IMR-90 (cell line): ENCODE measurements around the gene ASAP2. TPM values are rescaled to one million over a fixed set of nuclear protein-coding genes. Genes with fewer than 3 reads are reported as not detected.

ENCODE experiments used
- ATAC-seq: fragments of 200-7000 bp; cut with Tn5 transposase; 2 replicates; pipeline ENCODE4 v1.9.1; 2020; ENCODE audit warnings: low read depth, mild to moderate bottlenecking, moderate library complexity
- BruUV-seq: library from RNA; stranded (reverse); fragments of 400-500 nt; replicated peaks from 2 replicates; lab custom pipeline; 2021; lab: Mats Ljungman, UMichigan
- CTCF ChIA-PET: fragments of 300-600 bp; formaldehyde crosslinking; extraction: SDS; loops from one replicate; lab custom pipeline; 2021; ENCODE audit warnings: antibody characterized with exemption; lab: Yijun Ruan, JAX
- POLR2A ChIA-PET: fragments of 300-600 bp; sonication (Branson Sonifier 250); formaldehyde crosslinking; loops from one replicate; lab custom pipeline; 2022; ENCODE audit warnings: antibody characterized with exemption; ENCODE audit not compliant: unreplicated experiment; lab: Charles Lee
- DNase-seq: peaks from one replicate; pipeline ENCODE4 v3.0.0; 2013
- H2AFZ ChIP-seq: replicated peaks from 2 replicates; pipeline ENCODE3; 2013; ENCODE audit warnings: low read length, mild to moderate bottlenecking; ENCODE audit not compliant: poor library complexity
- H2AK5ac ChIP-seq: 2 replicates; pipeline ENCODE4 v1.6.1; 2013; ENCODE audit warnings: low read depth, low read length, inconsistent platforms
- H2AK9ac ChIP-seq: replicated peaks from 2 replicates; pipeline ENCODE3; 2013; ENCODE audit warnings: mild to moderate bottlenecking, low read depth, low read length, moderate library complexity; ENCODE audit not compliant: poor library complexity
- H2BK120ac ChIP-seq: 2 replicates; pipeline ENCODE4 v1.6.1; 2013; ENCODE audit warnings: low read depth, low read length, inconsistent platforms
- H2BK15ac ChIP-seq: 3 replicates; pipeline ENCODE4 v1.6.1; 2013; ENCODE audit warnings: low read depth, low read length, inconsistent platforms
- H2BK20ac ChIP-seq: 2 replicates; pipeline ENCODE4 v1.6.1; 2013; ENCODE audit warnings: low read depth, mild to moderate bottlenecking, inconsistent platforms, low read length, moderate library complexity
- H2BK5ac ChIP-seq: 2 replicates; pipeline ENCODE4 v1.6.1; 2013; ENCODE audit warnings: mild to moderate bottlenecking, low read depth, low read length, inconsistent platforms; ENCODE audit not compliant: poor library complexity, severe bottlenecking
- H3K14ac ChIP-seq: replicated peaks from 2 replicates; pipeline ENCODE4 v1.6.1; 2013; ENCODE audit warnings: low read depth, low read length, inconsistent platforms
- H3K18ac ChIP-seq: 2 replicates; pipeline ENCODE4 v1.6.1; 2013; ENCODE audit warnings: low read depth, low read length, control low read depth
- H3K23ac ChIP-seq: 2 replicates; pipeline ENCODE4 v1.6.1; 2013; ENCODE audit warnings: low read depth, low read length, inconsistent platforms
- H3K27ac ChIP-seq: 2 replicates; pipeline ENCODE4 v1.5.1; 2013; ENCODE audit warnings: mild to moderate bottlenecking, control low read depth, low read length; ENCODE audit not compliant: insufficient read depth
- H3K27me3 ChIP-seq: 2 replicates; pipeline ENCODE4 v1.6.1; 2013; ENCODE audit warnings: low read length; ENCODE audit not compliant: control insufficient read depth, insufficient read depth
- H3K36me3 ChIP-seq: 2 replicates; pipeline ENCODE4 v1.6.1; 2013; ENCODE audit warnings: low read length, mixed read lengths; ENCODE audit not compliant: control insufficient read depth, insufficient read depth
- H3K4ac ChIP-seq: 2 replicates; pipeline ENCODE4 v1.6.1; 2013; ENCODE audit warnings: low read depth, low read length, inconsistent platforms
- H3K4me1 ChIP-seq: 2 replicates; pipeline ENCODE4 v1.6.1; 2013; ENCODE audit warnings: low read length, mixed read lengths; ENCODE audit not compliant: control insufficient read depth, insufficient read depth
- H3K4me2 ChIP-seq: 2 replicates; pipeline ENCODE4 v1.6.1; 2013; ENCODE audit warnings: low read depth, mild to moderate bottlenecking, control low read depth, low read length, moderate library complexity
- H3K4me3 ChIP-seq: 2 replicates; pipeline ENCODE4 v1.5.1; 2013; ENCODE audit warnings: low read depth, mild to moderate bottlenecking, control low read depth, low read length, moderate library complexity; ENCODE audit not compliant: insufficient read depth
- H3K56ac ChIP-seq: 2 replicates; pipeline ENCODE4 v1.6.1; 2013; ENCODE audit warnings: low read length, inconsistent platforms; ENCODE audit not compliant: insufficient read depth; ENCODE audit errors: extremely low read depth
- H3K79me1 ChIP-seq, 2 experiments: 2 replicates each; pipeline ENCODE4 v1.6.1; 2013; ENCODE audit warnings: low read length in 2 of 2, inconsistent platforms in 1 of 2, low read depth in 1 of 2
- H3K9ac ChIP-seq: 2 replicates; pipeline ENCODE4 v1.6.1; 2013; ENCODE audit warnings: low read depth, low read length, control low read depth
- H3K9me1 ChIP-seq: 2 replicates; pipeline ENCODE4 v1.6.1; 2013; ENCODE audit warnings: low read length, inconsistent platforms; ENCODE audit not compliant: insufficient read depth
- H3K9me3 ChIP-seq: 2 replicates; pipeline ENCODE4 v1.6.1; 2013; ENCODE audit warnings: low read length; ENCODE audit not compliant: control insufficient read depth, insufficient read depth
- H4K20me1 ChIP-seq: 2 replicates; pipeline ENCODE4 v1.6.1; 2013; ENCODE audit warnings: low read length, inconsistent platforms; ENCODE audit not compliant: insufficient read depth
- H4K5ac ChIP-seq: 2 replicates; pipeline ENCODE4 v1.6.1; 2013; ENCODE audit warnings: mild to moderate bottlenecking, low read depth, low read length, control low read depth
- H4K8ac ChIP-seq, 2 experiments: 2 replicates each; pipeline ENCODE4 v1.6.1; 2013; ENCODE audit warnings: low read depth in 2 of 2, low read length in 2 of 2, control low read depth in 1 of 2, inconsistent platforms in 1 of 2
- H4K91ac ChIP-seq: 2 replicates; pipeline ENCODE4 v1.6.1; 2013; ENCODE audit warnings: low read depth, low read length, inconsistent platforms; ENCODE audit not compliant: insufficient read depth
- BHLHE40 ChIP-seq: fragments of 150-350 bp; IDR thresholded peaks from 2 replicates; pipeline ENCODE4 v1.6.1; 2016; ENCODE audit warnings: mild to moderate bottlenecking, low read depth, low read length
- CHD1 ChIP-seq: IDR thresholded peaks from 2 replicates; pipeline ENCODE4 v1.6.1; 2012; ENCODE audit warnings: low read depth, low read length, improper control_type of control experiment
- CTCF ChIP-seq: conservative IDR thresholded peaks from 2 replicates; pipeline ENCODE4 v1.5.1; 2012; ENCODE audit warnings: mild to moderate bottlenecking, low read depth, low read length, improper control_type of control experiment
- ELK1 ChIP-seq: fragments of 150-350 bp; IDR thresholded peaks from 2 replicates; pipeline ENCODE4 v1.6.1; 2016; ENCODE audit warnings: low read depth, mild to moderate bottlenecking, low read length, moderate library complexity, borderline replicate concordance
- FOS ChIP-seq: fragments of 150-350 bp; IDR thresholded peaks from 2 replicates; pipeline ENCODE4 v1.6.1; 2016; ENCODE audit warnings: low read depth, low read length
- MAFK ChIP-seq: IDR thresholded peaks from 2 replicates; pipeline ENCODE4 v1.6.1; 2012; ENCODE audit warnings: low read depth, low read length, improper control_type of control experiment
- MAZ ChIP-seq: IDR thresholded peaks from 2 replicates; pipeline ENCODE4 v1.6.1; 2012; ENCODE audit warnings: low read depth, mild to moderate bottlenecking, low read length, improper control_type of control experiment, moderate library complexity, borderline replicate concordance
- MXI1 ChIP-seq: IDR thresholded peaks from 2 replicates; pipeline ENCODE4 v1.6.1; 2012; ENCODE audit warnings: low read depth, mild to moderate bottlenecking, low read length, moderate library complexity, borderline replicate concordance
- NFE2L2 ChIP-seq: fragments of 150-350 bp; IDR thresholded peaks from 2 replicates; pipeline ENCODE4 v1.6.1; 2016; ENCODE audit warnings: low read depth, mild to moderate bottlenecking, low read length
- POLR2A ChIP-seq: IDR thresholded peaks from 2 replicates; pipeline ENCODE4 v1.6.1; 2012; ENCODE audit warnings: mild to moderate bottlenecking, low read depth, low read length
- RAD21 ChIP-seq: IDR thresholded peaks from 2 replicates; pipeline ENCODE4 v1.6.1; 2012; ENCODE audit warnings: low read length, improper control_type of control experiment
- RCOR1 ChIP-seq: IDR thresholded peaks from 2 replicates; pipeline ENCODE4 v1.6.1; 2012; ENCODE audit warnings: mild to moderate bottlenecking, low read length, improper control_type of control experiment; ENCODE audit not compliant: insufficient replicate concordance
- RFX5 ChIP-seq: IDR thresholded peaks from 2 replicates; pipeline ENCODE4 v1.8.0; 2012; ENCODE audit warnings: low read depth, mild to moderate bottlenecking, low read length, moderate library complexity
- SMC3 ChIP-seq: fragments of 150-350 bp; IDR thresholded peaks from 2 replicates; pipeline ENCODE4 v1.6.1; 2016; ENCODE audit warnings: low read depth, mild to moderate bottlenecking, antibody characterized with exemption, low read length, moderate library complexity
- USF2 ChIP-seq: fragments of 150-350 bp; IDR thresholded peaks from 2 replicates; pipeline ENCODE4 v1.6.1; 2017; ENCODE audit warnings: mild to moderate bottlenecking, antibody characterized with exemption, low read length, low read depth
- WGBS, 2 experiments: methylation state at CpG; one replicate each; pipeline versions ENCODE4 v1.1.5 to v1.1.7; 2013; ENCODE audit warnings: missing lambda C conversion rate in 2 of 2; ENCODE audit not compliant: insufficient read length in 1 of 2; ENCODE audit errors: extremely low coverage in 2 of 2; 5-methylcytosine and 5-hydroxymethylcytosine counted together
- dilution Hi-C: fragments of 300-500 bp; cut with HindIII; formaldehyde crosslinking; loops from one replicate; pipeline ENCODE4 v1.14.3; 2018; ENCODE audit warnings: low sequenced_read_pairs; ENCODE audit not compliant: unreplicated experiment
- in situ Hi-C: fragments of 300-500 bp; cut with MboI; formaldehyde crosslinking; loops from 3 replicates; pipeline ENCODE4 v1.14.3; 2019; ENCODE audit warnings: low sequenced_read_pairs, inconsistent platforms, mixed read lengths
- intact Hi-C: fragments of 100-400 bp; cut with micrococcal nuclease; formaldehyde crosslinking; loops from 2 replicates; pipeline ENCODE4 v1.10.0; 2022
- polyA plus RNA-seq, 3 experiments: library from polyadenylated mRNA; depleted of rRNA; stranded (reverse); fragments of >200 nt; gene quantifications; 2 replicates each; pipeline ENCODE4 v1.2.3, GENCODE V29; 2012; ENCODE audit warnings: low replicate concordance in 1 of 3
- total RNA-seq: library from RNA; depleted of rRNA; stranded (reverse); fragments of >200 nt; gene quantifications from 2 replicates; pipeline ENCODE4 v1.2.3, GENCODE V29; 2012

ASAP2 gene
- total and polyA plus RNA-seq, 2 of the 4 experiments (the other 2 are of a cell fraction) = 19.7 to 28.1 TPM

GRCh38 chr2:9366026-9366425, 159.4 kb downstream of the ASAP2 start:
- Histone ChIP-seq H3K79me1 (peaks cover 12 to 46% of the 10 kb centered on the region in 2 experiments; a peak in 3 of 4 replicates), H3K9me3 (no peaks in the 10 kb centered on the region), H3K23ac (no peak overlapping the region), H4K91ac (no peak overlapping the region), H3K27ac (no peak overlapping the region), H3K9ac (no peak overlapping the region), H4K8ac (no peak overlapping the region), H3K4ac (no peak overlapping the region), H2AFZ (peak overlapping the region; percentile 6), H2AK5ac (no peak overlapping the region), H3K4me2 (no peak overlapping the region), H3K14ac (no peak overlapping the region), H3K4me1 (peaks cover 10% of the 10 kb centered on the region), H2BK5ac (no peak overlapping the region), H3K18ac (no peak overlapping the region), H4K20me1 (no peaks in the 10 kb centered on the region), H2AK9ac (no peak overlapping the region), H3K27me3 (no peaks in the 10 kb centered on the region), H3K56ac (no peak overlapping the region), H2BK20ac (no peak overlapping the region), H3K4me3 (no peak overlapping the region), H2BK120ac (no peak overlapping the region), H3K9me1 (peaks cover 20% of the 10 kb centered on the region), H3K36me3 (peaks cover 42% of the 10 kb centered on the region), H2BK15ac (no peak overlapping the region), H4K5ac (no peak overlapping the region)
- no TSS peak for BruUV-seq
- ATAC-seq = no peak
- no peak for DNase-seq
- WGBS, 2 experiments = 88% methylated on average over 3 of the region's 6 CpGs; no CpG with 5 or more reads in 1 of the 2 experiments
- POLR2A ChIA-PET = no interaction called here
- in situ Hi-C loops = no loop called here
- intact Hi-C loops = no loop called here
- TF ChIP-seq RAD21 (no peak), FOS (no peak), CTCF (no peak), SMC3 (no peak), RFX5 (no peak), BHLHE40 (no peak), POLR2A (no peak), MAZ (no peak), USF2 (no peak), MAFK (no peak), CHD1 (no peak), MXI1 (no peak), NFE2L2 (no peak), RCOR1 (no peak), ELK1 (no peak)
- CTCF ChIA-PET = no interaction called here
- dilution Hi-C loops = no loop called here
